ENCODE results near the gene ERVK3-1.
"Not testable (repeated sequence)": the region's sequence is repeated elsewhere in the genome, so short reads cannot be mapped to it uniquely, and the experiment has no call there.

The ERVK3-1 gene, protein sequence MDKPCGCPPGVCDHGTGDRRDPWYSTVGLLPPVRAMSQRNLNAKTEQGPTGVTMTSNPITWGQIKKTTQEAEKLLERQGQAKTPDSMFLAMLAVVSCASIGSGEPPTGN

DNA sequence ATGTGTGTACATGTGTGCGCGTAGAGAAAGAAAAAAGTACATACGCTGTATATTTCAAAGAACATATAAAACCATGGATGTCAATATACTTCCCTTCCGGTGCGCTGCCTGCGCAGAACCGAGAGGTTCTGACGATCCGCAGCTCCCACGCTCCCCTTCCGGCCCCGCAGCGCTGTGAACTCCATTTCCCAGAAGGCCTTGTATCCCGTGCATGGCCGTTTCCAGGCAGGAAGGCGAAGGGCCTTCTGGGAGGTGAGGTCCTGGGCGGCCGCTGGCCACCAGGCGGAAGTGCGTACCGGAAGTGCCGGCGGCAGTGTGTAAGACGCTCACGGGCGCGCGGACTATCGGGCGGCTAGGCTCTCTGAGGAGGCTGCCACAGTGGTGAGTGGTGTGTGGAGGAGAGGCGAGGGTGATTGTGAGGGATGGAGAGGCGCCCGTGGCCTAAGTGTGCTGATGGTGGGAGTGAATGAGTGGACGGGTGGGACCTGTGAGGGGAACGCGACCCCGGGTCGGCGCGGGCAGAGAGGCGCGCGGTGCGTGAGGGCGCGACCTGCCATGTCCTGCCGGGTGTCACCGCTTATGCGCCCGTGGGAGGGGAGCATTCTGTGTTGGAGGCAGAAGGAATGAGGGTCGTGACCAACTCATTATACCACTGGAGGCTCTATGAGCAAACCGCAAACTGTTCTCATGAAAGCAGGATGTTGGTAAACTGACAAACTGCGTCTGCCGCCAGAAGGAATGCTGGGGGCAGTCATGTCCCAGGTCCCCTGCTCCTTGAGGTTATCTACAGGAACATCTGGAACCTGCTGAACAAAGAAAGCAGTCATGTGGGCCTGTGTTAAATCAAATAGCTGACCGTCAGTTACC, at the start of gene ERVK3-1:
TSS of gene ERVK3-1 (plus strand) at position 313 of the 867 bp plus-strand sequence. CDS start 6,792 bp downstream, outside the sequence.
- DNase-seq (ENCODE audit: low read depth in 2 of 2): peak; percentile 90 to 92

DNA sequence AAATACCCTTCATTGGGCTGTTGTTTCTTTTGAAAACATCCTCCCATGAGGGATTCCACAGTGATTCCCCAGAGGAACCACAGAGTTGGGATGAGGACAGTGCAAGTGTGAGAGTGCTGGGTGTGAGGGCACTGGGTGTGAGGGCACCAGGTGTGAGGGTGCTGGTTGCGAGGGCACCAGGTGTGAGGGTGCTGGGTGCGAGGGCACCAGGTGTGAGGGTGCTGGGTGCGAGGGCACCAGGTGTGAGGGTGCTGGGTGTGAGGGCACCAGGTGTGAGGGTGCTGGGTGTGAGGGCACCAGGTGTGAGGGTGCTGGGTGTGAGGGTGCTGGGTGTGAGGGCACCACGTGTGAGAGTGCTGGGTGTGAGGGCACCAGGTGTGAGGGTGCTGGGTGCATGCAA, 46.9 kb upstream of the ERVK3-1 start:
- not testable (repeated sequence) for DNase-seq (ENCODE audit: low read depth in 2 of 2)

DNA sequence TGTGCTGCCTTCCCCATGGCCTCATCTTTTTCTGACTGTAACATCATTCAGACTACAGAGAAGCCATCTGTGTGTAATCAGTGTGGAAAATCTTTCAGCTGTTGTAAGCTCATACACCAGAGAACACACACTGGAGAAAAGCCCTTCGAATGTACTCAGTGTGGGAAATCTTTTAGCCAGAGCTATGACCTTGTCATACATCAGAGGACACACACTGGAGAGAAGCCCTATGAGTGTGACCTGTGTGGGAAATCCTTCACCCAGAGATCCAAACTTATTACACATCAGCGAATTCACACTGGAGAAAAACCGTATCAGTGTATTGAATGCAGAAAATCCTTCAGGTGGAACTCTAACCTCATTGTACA, 43.6 kb upstream of the ERVK3-1 start:
- DNase-seq (ENCODE audit: low read depth in 2 of 2): no peak

DNA sequence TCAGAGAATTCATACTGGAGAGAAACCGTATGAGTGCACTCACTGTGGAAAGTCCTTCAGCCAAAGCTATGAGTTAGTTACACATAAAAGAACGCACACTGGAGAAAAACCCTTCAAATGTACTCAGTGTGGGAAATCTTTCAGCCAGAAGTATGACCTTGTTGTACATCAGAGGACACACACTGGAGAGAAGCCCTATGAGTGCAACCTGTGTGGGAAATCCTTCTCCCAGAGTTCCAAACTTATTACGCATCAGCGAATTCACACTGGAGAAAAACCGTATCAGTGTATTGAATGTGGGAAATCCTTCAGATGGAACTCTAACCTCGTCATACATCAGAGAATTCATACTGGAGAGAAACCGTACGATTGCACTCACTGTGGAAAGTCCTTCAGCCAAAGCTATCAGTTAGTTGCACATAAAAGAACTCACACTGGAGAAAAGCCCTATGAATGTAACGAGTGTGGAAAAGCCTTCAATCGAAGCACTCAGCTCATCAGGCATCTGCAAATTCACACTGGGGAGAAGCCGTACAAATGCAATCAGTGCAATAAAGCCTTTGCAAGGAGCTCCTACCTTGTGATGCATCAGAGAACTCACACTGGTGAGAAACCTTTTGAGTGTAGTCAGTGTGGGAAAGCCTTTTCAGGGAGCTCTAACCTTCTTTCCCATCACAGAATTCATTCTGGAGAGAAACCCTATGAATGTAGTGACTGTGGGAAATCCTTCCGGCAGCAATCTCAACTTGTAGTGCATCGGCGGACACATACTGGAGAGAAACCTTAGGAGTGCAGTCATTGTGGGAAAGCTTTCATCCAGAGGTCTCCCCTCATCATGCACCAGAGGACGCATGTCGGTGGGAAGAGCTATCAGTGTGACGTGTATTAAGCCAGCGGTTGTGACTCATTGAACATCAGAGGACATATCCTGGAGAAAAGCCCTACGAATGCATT, 42.9 kb upstream of the ERVK3-1 start:
- DNase-seq (ENCODE audit: low read depth in 2 of 2): no peak

DNA sequence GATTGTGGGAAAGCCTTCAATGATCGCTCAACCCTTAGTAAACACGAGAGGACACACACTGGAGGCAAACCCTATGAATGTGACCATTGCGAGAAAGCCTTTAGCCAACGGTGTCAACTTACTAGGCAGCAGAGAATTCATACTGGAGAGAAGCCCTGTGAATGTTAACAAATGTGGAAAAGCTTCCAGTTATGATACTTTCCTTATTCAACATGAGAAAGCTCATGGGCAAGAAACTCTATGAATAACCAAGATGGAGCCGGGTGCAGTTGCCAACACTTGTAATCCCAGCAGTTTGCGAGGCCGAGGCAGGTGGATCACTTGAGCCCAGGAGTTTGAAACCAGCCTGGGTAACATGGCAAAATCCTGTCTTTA, 42.3 kb upstream of the ERVK3-1 start:
- DNase-seq (ENCODE audit: low read depth in 2 of 2): no peak

DNA sequence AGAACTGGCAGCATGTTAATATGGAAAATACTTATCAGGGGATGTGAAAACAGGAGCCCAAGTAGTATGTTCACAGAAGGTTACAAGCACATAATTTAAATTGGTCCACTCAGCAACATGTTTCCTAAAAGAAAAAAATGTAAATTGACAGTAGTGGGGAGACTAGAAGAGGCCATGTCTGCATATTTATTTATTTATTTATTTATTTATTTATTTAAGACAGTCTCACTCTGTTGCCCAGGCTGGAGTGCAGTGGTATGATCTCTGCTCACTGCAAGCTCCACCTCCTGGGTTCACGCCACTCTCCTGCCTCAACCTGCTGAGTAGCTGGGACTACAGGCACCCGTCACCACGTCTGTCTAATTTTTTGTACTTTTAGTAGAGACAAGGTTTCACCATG, 40.1 kb upstream of the ERVK3-1 start:
- DNase-seq (ENCODE audit: low read depth in 2 of 2): no peak

DNA sequence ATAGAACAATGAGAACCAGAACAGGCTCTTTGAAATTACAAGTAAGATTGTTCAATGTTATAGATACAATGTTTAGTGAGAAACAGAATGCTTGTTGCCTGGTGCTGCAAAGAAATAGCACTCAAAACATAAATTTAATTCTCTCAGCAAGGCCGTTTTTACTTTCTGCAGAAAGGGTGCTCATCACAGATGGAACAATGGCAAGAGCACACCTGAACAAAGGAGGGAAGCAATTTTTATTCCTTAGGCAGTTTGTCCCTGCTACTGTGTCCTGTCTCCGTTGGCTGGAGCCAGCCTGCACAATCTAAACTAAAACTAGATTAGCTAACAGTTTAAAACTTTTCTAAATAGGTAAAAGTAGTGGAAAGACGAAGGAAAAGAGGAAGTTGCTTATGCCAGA, 36.8 kb upstream of the ERVK3-1 start:
- DNase-seq (ENCODE audit: low read depth in 2 of 2): no peak

DNA sequence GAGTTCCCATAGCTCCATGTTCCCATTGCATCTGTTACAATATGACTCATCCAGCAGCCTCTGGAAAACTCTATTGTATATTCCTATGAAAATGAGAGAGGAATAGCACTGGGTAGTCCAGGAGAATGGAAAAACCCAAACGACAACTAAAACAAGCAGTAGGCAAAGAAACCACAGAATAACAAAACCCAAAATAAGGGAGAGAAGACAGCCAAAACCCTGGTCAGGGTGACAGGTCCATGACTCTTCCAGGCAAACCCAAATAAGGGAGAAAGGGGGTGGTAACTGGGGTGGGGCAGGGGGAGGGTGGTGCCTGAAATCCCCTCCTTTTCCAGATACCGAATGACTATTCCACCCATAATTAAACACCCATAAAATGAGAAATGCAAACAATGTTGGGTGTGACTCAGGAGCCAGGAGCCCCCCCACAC, 30.4 kb upstream of the ERVK3-1 start:
- no peak for DNase-seq (ENCODE audit: low read depth in 2 of 2)

DNA sequence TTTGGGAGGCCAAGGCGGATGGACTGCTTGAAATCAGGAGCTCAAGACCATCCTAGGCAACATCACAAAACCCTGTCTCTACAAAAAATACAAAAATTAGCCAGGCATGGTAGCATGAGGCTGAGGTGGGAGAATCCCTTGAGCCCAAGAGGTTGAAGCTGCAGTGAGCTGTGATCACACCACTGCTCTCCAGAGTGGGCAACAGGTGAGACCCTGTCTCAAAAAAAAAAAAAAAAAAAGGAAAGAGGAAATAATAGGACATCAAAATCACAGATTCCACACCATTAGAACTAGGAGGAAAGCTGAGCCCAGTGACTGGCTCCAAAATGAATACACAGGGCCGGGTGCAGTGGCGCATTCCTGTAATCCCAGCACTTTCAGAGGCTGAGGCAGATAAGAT, 29.6 kb upstream of the ERVK3-1 start:
- DNase-seq (ENCODE audit: low read depth in 2 of 2): no peak

DNA sequence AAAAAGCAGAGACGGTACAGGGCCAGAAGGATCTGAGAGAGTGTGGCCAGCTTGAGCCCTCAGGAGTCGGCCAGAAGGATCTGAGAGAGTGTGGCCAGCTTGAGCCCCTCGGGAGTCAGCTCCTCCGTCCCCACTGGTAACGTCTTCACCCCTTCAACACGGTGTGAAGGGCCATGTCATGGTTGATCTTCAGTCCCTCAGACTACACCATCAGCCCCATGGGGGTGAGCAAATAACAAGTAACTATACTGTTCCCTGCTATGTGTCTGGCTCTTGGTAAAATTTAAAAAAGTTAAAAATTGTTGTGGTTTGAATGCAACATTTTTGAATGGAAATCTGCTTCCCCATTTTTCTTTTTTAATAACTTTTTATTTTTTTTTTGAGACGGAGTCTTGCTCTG, 28.0 kb upstream of the ERVK3-1 start:
- no peak for DNase-seq (ENCODE audit: low read depth in 2 of 2)

DNA sequence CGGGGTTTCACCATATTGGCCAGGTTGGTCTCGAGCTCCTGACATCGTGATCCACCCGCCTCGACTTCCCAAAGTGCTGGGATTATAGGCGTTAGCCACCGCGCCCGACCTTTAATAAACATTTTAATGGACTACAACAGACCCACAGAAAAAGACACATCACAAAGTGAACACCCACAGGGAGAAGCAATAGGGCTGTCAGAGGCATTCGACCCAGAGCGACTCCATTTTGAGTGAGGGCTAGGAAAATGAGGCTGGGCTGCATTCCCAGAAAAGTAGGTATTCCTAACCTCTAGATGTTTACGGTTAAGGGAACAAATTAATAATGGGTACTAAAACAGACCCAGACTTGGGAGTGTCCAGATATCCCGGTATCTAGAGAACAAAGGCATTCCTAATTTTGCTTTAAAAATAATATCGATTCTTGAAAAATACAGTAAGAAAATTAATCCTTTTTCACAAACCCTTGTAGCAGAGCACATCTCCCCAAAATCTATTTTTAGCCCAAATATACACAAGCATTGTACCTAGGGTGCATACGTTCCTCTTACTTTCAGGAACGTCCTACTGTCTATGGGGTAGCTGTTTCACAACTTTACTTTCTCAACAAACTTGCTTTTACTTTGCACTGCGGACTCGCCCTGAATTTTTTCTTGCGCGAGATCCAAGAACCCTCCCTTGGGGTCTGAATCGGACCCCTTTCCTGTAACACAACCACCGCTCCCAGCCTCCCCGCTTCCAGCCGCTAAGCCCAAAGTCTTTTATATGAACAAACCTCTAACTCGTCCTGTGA, 27.2 kb upstream of the ERVK3-1 start:
- DNase-seq (ENCODE audit: low read depth in 2 of 2): no peak

DNA sequence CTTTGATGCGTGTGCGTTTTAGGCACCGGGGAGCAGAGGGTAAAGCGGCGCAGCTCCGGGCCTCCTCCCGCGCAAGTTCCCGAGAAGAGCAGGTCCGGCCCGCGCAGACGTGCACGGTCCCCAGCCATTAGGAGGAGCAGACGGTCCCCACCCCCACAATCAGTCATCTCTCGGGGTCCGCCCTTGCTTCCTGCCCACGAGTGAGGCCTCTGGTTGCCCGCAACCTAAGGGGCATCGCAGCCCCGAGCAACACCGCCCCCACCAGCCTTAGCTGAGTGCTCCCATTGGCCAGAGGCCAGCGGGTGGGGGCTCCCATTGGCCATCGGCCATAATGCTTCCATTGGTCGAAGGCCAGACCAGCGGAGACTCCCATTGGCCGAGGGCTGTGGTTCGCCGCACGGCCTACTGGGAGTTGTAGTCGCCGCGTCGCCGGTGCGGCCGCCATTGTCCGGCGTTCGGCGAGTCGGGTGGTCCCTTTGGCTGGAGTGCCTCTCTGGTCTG, 26.6 kb upstream of the ERVK3-1 start, which contains the start of gene ZNF8:
TSS of gene ZNF8 (plus strand) at position 415 of the 501 bp plus-strand sequence. CDS start 127 bp downstream, outside the sequence.
- peak; percentile 98 for DNase-seq (ENCODE audit: low read depth in 2 of 2)

DNA sequence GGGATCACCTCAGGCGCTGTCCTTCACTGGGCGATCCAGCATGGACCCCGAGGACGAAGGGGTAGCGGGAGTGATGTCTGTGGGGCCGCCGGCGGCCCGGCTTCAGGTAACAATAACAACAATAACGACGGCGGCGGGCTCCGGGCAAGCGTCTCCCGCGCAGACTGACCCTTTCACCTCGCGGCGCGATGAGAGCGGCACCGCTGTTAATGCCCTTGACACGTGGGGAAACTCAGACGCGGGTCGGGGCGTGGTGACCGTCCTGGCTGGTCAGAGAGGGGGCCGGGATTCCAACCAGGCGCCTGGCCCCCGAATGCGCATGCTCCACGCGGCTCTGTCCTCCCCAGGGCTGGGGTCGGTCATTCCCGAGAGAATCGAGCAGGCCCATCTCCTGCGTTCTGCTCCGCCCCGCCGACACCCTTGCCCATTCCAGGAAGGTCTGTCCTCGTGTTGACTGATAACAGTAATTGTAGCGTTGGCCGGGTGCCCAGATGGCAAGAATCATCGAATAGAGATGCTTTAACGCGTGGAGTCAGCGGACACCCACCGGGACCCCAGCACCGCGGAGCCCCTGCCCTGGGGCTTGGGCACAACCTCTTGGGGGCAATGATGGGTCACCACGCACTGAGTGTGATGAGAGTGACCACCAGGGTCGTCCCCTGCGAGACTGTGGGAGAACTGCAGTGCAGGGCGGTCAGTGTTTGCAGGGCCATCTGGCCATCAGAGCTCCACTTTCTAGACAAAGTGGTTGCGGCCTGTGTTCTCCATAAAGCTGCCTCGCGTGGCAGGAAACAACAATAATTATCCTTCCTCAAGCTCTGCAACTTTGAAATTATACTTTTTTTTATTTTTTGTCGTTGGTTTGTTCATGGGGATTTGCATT, 25.9 kb upstream of the ERVK3-1 start:
- DNase-seq (ENCODE audit: low read depth in 2 of 2): peak; percentile 13 to 25

DNA sequence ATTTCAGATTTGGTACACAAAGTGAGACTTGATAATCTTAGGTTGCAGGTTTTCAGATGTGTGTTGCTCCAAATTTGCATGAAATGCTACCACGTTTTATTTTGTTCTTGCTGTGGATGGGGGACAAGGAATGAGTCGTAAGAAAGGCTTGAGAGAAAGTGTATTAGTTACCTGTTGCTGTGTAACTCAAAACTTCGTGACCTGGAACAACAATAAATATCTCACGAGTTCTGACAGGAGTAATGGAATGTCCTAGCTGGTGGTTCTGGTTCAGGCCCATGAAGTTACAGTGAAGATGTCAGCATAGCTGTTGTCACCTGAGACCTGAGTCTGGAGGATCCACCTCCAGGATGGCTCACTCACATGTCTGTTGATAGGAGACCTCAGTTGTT, 25.3 kb upstream of the ERVK3-1 start:
- no peak for DNase-seq (ENCODE audit: low read depth in 2 of 2)

DNA sequence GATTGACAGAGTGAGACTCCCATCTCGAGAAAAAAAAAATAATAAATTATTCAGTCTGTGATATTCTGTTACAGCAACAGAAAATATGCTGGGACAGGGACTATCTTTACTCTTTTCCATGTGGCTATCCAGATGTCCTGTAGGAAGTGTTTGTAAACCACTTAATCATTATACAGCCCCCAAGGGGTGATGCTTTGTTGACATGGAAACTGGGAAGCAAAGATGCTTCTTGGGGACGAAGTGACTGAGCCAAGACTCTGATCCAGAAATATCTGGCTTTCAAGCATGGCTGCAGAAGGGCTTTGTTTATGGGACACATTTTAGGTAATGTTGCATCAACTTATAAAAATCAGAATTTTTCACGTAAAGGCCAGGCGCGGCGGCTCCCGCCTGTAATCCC, 21.0 kb upstream of the ERVK3-1 start:
- DNase-seq (ENCODE audit: low read depth in 2 of 2): no peak

DNA sequence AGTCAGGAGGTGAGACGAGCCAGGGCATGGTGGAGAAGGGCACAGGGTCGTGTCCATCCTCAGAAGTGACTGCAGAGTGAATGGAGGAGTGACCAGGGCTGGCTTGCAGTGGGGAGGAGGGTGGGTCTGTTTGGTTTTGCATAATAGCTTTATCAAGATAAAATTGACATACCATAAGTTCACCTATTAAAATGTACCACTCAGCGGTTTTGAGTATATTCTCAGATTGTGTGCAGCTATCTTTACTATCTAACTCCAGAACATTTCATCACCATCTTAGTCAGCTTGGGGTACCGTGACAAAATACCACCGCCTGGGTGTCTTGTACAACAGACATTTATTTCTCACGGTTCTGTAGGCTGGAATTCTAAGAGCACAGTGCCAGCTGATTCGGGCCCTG, 13.2 kb upstream of the ERVK3-1 start:
- DNase-seq (ENCODE audit: low read depth in 2 of 2): no peak

DNA sequence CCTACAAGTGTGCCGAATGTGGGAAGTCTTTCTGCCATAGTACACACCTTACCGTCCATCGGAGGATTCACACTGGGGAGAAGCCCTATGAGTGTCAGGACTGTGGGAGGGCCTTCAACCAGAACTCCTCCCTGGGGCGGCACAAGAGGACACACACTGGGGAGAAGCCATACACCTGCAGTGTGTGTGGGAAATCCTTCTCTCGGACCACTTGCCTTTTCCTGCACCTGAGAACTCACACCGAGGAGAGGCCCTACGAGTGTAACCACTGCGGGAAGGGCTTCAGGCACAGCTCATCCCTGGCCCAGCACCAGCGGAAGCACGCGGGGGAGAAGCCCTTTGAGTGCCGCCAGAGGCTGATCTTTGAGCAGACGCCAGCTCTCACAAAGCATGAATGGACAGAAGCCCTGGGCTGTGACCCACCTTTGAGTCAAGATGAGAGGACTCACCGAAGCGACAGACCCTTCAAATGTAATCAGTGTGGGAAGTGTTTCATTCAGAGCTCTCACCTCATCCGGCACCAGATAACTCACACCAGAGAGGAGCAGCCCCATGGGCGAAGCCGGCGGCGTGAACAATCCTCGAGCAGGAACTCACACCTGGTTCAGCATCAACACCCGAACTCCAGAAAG, 10.3 kb upstream of the ERVK3-1 start:
- no peak for DNase-seq (ENCODE audit: low read depth in 2 of 2)

DNA sequence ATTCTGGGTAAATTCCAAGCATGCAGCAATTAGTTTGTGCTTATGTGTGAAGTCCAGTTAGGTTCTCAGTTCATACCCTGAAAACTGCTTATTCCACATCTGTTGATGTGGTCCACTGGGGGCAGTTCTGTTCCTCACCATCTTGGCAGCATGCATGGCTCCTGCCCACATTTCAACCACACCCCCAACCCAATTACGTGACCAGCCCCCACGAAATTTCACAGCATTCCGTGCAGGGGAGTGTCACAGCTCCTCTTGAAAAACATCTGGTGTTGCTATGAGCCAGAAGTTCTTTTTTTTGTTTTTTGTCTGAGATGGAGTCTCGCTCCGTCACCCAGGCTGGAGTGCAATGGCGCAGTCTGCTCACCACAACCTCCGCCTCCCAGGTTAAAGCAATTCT, 9.1 kb upstream of the ERVK3-1 start:
- no peak for DNase-seq (ENCODE audit: low read depth in 2 of 2)

DNA sequence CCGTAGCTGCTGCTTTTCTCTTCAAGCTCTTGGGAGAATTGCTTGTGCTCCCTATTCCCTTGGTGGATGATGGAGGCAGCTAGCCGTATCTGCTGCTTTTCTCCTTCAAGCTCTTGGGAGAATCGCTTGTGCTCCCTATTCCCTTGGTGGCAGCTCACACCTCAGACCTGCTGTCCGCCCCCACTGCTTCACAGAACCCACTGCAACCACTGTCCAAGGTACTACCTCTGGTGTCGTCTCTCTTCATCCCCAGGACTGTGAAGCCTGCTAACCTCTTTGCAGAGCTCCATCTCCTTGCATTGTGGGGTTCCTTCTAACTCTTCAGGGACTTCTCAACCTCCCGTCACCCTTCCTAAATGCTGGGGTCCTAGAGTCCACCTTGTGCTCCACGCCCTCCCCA, 4.6 kb upstream of the ERVK3-1 start:
- DNase-seq (ENCODE audit: low read depth in 2 of 2): no peak

DNA sequence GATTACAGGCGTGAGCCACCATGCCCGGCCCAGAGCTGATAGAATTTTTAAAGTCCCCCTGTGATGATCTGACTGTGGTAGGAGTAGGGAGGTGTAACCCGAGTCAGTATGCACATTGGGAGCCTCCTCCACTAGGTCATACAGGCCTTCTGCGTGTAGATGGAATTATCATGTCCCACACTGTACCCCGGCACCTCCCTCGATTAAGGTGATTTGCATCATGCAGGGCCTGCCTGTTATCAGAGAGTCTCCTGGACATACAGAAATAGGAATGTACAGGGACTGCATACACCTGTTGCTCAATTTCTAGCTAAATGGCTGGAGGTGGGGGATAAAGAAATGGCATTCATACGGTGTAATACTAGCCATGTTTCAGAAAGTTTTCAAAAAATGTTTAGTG, 922 bp upstream of the ERVK3-1 start:
- DNase-seq (ENCODE audit: low read depth in 2 of 2): no peak
